ENCODE data around the gene RAB3IL1. TPM values are rescaled to one million over a fixed set of nuclear protein-coding genes. Genes with fewer than 3 reads are reported as not detected.

RAB3IL1 gene
- total RNA-seq, 2 donors from 2014 or later = 9.7 to 14.9 TPM

- no peaks in the 10 kb centered on the region for H3K9me3 ChIP-seq (ENCODE audit: control insufficient read depth, low read length)
- 86 to 90% methylated on average over 5 to 9 of the region's 9 CpGs for WGBS, 2 experiments (ENCODE audit: insufficient coverage in 1 of 2, insufficient read length in 1 of 2)
- no peaks in the 10 kb centered on the region for H3K27me3 ChIP-seq (ENCODE audit: control insufficient read depth, insufficient read depth, low read length, poor library complexity, severe bottlenecking)
- H3K27ac ChIP-seq (ENCODE audit: low read depth, low read length) = peak overlapping the region; percentile 38
- TF ChIP-seq, protein P1, sequence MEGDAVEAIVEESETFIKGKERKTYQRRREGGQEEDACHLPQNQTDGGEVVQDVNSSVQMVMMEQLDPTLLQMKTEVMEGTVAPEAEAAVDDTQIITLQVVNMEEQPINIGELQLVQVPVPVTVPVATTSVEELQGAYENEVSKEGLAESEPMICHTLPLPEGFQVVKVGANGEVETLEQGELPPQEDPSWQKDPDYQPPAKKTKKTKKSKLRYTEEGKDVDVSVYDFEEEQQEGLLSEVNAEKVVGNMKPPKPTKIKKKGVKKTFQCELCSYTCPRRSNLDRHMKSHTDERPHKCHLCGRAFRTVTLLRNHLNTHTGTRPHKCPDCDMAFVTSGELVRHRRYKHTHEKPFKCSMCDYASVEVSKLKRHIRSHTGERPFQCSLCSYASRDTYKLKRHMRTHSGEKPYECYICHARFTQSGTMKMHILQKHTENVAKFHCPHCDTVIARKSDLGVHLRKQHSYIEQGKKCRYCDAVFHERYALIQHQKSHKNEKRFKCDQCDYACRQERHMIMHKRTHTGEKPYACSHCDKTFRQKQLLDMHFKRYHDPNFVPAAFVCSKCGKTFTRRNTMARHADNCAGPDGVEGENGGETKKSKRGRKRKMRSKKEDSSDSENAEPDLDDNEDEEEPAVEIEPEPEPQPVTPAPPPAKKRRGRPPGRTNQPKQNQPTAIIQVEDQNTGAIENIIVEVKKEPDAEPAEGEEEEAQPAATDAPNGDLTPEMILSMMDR (conservative IDR thresholded peaks at IDR 0.05) = no peak
- Mint-ChIP-seq H3K27me3 (ENCODE audit: insufficient read depth) (no peaks in the 10 kb centered on the region), H3K4me1 (no peaks in the 10 kb centered on the region), H3K27ac (peak overlapping the region; percentile 39), H3K4me3 (no peak overlapping the region), H3K9me3 (no peaks in the 10 kb centered on the region), H3K36me3 (ENCODE audit: low read depth) (peaks cover 59% of the 10 kb centered on the region)
- peaks cover 68% of the 10 kb centered on the region for H3K36me3 ChIP-seq (ENCODE audit: control insufficient read depth, insufficient read depth, low read length)
- H3K4me3 ChIP-seq (ENCODE audit: low read length) = no peak overlapping the region
- no peak for DNase-seq
- no peak overlapping the region for H3K9ac ChIP-seq (ENCODE audit: extremely low read depth, low read length, poor library complexity, severe bottlenecking)
- no peaks in the 10 kb centered on the region for H3K4me1 ChIP-seq (ENCODE audit: control insufficient read depth, insufficient read depth, low read length)
Observed at GRCh38 chr11:61861634-61862033, 55.7 kb downstream of the RAB3IL1 start.

- Mint-ChIP-seq H3K36me3 (ENCODE audit: low read depth) (peaks cover 57% of the 10 kb centered on the region), H3K9me3 (no peaks in the 10 kb centered on the region), H3K4me1 (no peaks in the 10 kb centered on the region), H3K4me3 (no peak overlapping the region), H3K27ac (no peak overlapping the region), H3K27me3 (ENCODE audit: insufficient read depth) (no peaks in the 10 kb centered on the region)
- Histone ChIP-seq H3K4me1 (ENCODE audit: control insufficient read depth, insufficient read depth, low read length) (no peaks in the 10 kb centered on the region), H3K9me3 (ENCODE audit: control insufficient read depth, low read length) (no peaks in the 10 kb centered on the region), H3K27me3 (ENCODE audit: control insufficient read depth, insufficient read depth, low read length, poor library complexity, severe bottlenecking) (no peaks in the 10 kb centered on the region), H3K36me3 (ENCODE audit: control insufficient read depth, insufficient read depth, low read length) (peaks cover 68% of the 10 kb centered on the region), H3K9ac (ENCODE audit: extremely low read depth, low read length, poor library complexity, severe bottlenecking) (no peak overlapping the region), H3K27ac (ENCODE audit: low read depth, low read length) (peak overlapping the region; percentile 1), H3K4me3 (ENCODE audit: low read length) (no peak overlapping the region)
- TF ChIP-seq, protein P1 (conservative IDR thresholded peaks at IDR 0.05) = no peak
- 95% methylated on average over 15 to 16 of the region's 16 CpGs for WGBS, 2 experiments (ENCODE audit: insufficient coverage in 1 of 2, insufficient read length in 1 of 2)
- DNase-seq = no peak
Observed at GRCh38 chr11:61860054-61860903, 57.1 kb downstream of the RAB3IL1 start.

GRCh38 chr11:61855939-61856680 is 61.3 kb downstream of the RAB3IL1 start:
- Mint-ChIP-seq H3K27me3 (ENCODE audit: insufficient read depth) (no peaks in the 10 kb centered on the region), H3K4me3 (no peak overlapping the region), H3K9me3 (no peaks in the 10 kb centered on the region), H3K4me1 (no peaks in the 10 kb centered on the region), H3K36me3 (ENCODE audit: low read depth) (peaks cover 54% of the 10 kb centered on the region), H3K27ac (no peak overlapping the region)
- Histone ChIP-seq H3K9me3 (ENCODE audit: control insufficient read depth, low read length) (no peaks in the 10 kb centered on the region), H3K4me3 (ENCODE audit: low read length) (no peak overlapping the region), H3K27ac (ENCODE audit: low read depth, low read length) (peak overlapping the region; percentile 38), H3K27me3 (ENCODE audit: control insufficient read depth, insufficient read depth, low read length, poor library complexity, severe bottlenecking) (no peaks in the 10 kb centered on the region), H3K36me3 (ENCODE audit: control insufficient read depth, insufficient read depth, low read length) (peaks cover 74% of the 10 kb centered on the region), H3K9ac (ENCODE audit: extremely low read depth, low read length, poor library complexity, severe bottlenecking) (no peak overlapping the region), H3K4me1 (ENCODE audit: control insufficient read depth, insufficient read depth, low read length) (no peaks in the 10 kb centered on the region)
- TF ChIP-seq, protein P1 (conservative IDR thresholded peaks at IDR 0.05) = no peak
- no peak for DNase-seq
- 95% methylated on average over 8 to 12 of the region's 12 CpGs for WGBS, 2 experiments (ENCODE audit: insufficient coverage in 1 of 2, insufficient read length in 1 of 2)

All from endodermal cell (in vitro differentiated cells).